ENCODE results near the gene SNX4.

- TF ChIP-seq CTCF (optimal IDR thresholded peaks at IDR 0.05 in 1 of 3, IDR thresholded peaks at IDR 0.05 in 1 of 3, conservative IDR thresholded peaks at IDR 0.05 in 1 of 3; ENCODE audit: extremely low read depth in 1 of 3, insufficient read depth in 2 of 3, low read length in 3 of 3) (no peak), EZH2 (IDR thresholded peaks at IDR 0.05; ENCODE audit: low read length) (no peak)
These were observed 57.2 kb downstream of the SNX4 start for GRCh38 chr3:125462722-125463299.
